Cerebellar nuclear complex (tissue), 1 donor: ENCODE measurements around the gene ECM2.

Source experiments
- DNase-seq, 2 experiments: peaks; one replicate each; lab custom pipeline; 2025; lab: John Stamatoyannopoulos, UW

The ECM2 gene

DNA sequence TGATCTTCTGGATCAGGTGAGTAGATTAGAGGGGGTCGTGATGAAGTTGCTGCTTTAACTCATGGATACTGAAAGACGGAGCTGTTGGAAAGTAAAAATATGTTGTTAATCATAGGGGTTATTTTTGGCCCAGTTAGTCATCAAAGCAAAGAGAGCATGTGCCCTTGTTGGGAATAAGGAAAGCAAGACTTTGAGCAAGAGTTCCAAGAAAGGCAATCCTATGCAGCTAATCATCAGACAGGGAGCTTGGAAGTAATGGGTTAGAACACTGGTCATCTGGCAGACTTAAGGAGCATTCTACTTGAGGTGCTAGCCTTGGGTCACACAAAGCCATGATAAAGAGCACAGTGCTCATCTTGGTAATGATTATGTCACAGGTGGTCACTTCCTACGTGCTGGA lies 71.8 kb downstream of the ECM2 start:
- DNase-seq = no peak

DNA sequence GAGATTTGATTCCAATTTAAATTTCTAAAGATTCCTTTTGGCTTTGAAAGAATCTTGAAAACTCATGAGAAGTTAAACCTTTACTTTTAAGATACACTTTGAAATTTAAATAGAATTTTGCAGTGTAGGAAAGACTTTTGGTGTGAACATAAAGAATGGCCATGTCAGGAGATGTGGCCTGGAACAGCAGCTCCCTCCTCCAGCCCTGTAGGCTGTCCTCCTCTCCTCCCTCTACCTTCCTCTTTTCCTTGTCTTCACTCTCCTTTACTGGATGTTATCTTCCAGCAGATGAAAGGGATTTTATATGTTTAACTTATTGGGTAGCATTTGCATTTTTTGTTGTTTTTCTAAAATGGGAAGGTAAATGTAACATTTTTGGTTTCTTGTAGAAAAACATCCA lies 72.4 kb downstream of the ECM2 start:
- no peak for DNase-seq

GRCh38 chr9:92457576-92457975 lies 78.2 kb downstream of the ECM2 start:
- no peak for DNase-seq

- no peak for DNase-seq
These were observed 80.6 kb downstream of the ECM2 start for GRCh38 chr9:92455217-92455616.

DNA sequence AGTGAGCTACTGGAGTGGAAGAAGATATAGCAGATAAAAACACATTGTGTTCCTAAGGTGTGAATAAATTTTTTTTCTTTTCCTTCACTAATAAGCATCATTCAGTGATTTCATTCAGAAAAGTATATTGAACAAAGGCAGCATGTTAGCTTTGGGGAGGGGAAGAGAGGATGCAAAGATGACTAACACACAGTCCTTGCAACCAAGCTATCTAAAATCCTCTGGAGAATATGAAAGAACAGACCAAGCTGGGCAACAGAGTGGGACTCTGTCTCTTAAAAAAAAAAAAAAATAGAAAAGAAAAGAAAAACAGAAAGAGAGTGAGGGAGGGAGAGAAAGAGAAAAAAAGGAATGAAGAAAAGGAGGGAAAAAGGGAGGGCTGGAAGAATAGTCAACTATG lies 89.3 kb downstream of the ECM2 start:
- no peak for DNase-seq
